PC-9 (cell line): ENCODE measurements around the gene CREG1. TPM values are rescaled to one million over a fixed set of nuclear protein-coding genes. Genes with fewer than 3 reads are reported as not detected.

ENCODE experiments used
- BruUV-seq: library from RNA; stranded (reverse); fragments of 400-500 nt; replicated peaks from 2 replicates; lab custom pipeline; 2021; lab: Mats Ljungman, UMichigan
- CTCF ChIA-PET: fragments of 300-600 bp; sonication (Branson Sonifier 250); formaldehyde crosslinking; loops from one replicate; lab custom pipeline; 2022; ENCODE audit warnings: antibody characterized with exemption; lab: Charles Lee
- POLR2A ChIA-PET: fragments of 300-600 bp; sonication (Branson Sonifier 250); formaldehyde crosslinking; loops from one replicate; lab custom pipeline; 2022; ENCODE audit warnings: antibody characterized with exemption; ENCODE audit not compliant: unreplicated experiment; lab: Charles Lee
- DNase-seq, 2 experiments: peaks; one replicate each; pipeline versions ENCODE4 v3.0.0 to v3.0.0-alpha.2; 2015 to 2022; ENCODE audit warnings: mixed read lengths in 1 of 2
- H2AFZ ChIP-seq: fragments of 200-600 bp; sonication (generic); 2 replicates; pipeline ENCODE4 v1.8.1; 2017; ENCODE audit warnings: antibody characterized with exemption
- H3F3A ChIP-seq: fragments of 200-600 bp; sonication (generic); 2 replicates; pipeline ENCODE4 v1.8.1; 2017; ENCODE audit warnings: antibody characterized with exemption, mild to moderate bottlenecking, low read depth; ENCODE audit not compliant: insufficient read depth
- H3K27ac ChIP-seq: fragments of 200-600 bp; sonication (generic); 2 replicates; pipeline ENCODE4 v1.6.1; 2016; ENCODE audit warnings: mixed run types
- H3K27me3 ChIP-seq: fragments of 200-600 bp; sonication (generic); 2 replicates; pipeline ENCODE4 v1.6.1; 2016; ENCODE audit warnings: low read depth, mixed run types; ENCODE audit not compliant: insufficient read depth
- H3K36me3 ChIP-seq: fragments of 200-600 bp; sonication (generic); 2 replicates; pipeline ENCODE4 v1.6.1; 2016; ENCODE audit warnings: low read depth, mixed run types
- H3K4me1 ChIP-seq: fragments of 200-600 bp; sonication (generic); replicated peaks from 2 replicates; pipeline ENCODE4 v1.6.1; 2016; ENCODE audit warnings: mixed run types; ENCODE audit not compliant: insufficient read depth
- H3K4me2 ChIP-seq: fragments of 200-600 bp; sonication (generic); 2 replicates; pipeline ENCODE4 v1.6.1; 2017; ENCODE audit warnings: mixed run types
- H3K4me3 ChIP-seq: fragments of 200-600 bp; sonication (generic); 2 replicates; pipeline ENCODE4 v1.6.1; 2016; ENCODE audit warnings: mixed run types
- H3K79me2 ChIP-seq: fragments of 200-600 bp; sonication (generic); 2 replicates; pipeline ENCODE4 v1.6.1; 2017; ENCODE audit warnings: low read depth, mixed run types
- H3K9me2 ChIP-seq: fragments of 200-600 bp; sonication (generic); 2 replicates; pipeline ENCODE4 v1.8.1; 2017; ENCODE audit warnings: mild to moderate bottlenecking; ENCODE audit not compliant: insufficient read depth
- H3K9me3 ChIP-seq: fragments of 200-600 bp; sonication (generic); 2 replicates; pipeline ENCODE4 v1.8.1; 2016; ENCODE audit warnings: low read depth; ENCODE audit not compliant: insufficient read depth
- H4K20me1 ChIP-seq: fragments of 200-600 bp; sonication (generic); 2 replicates; pipeline ENCODE4 v1.8.1; 2017; ENCODE audit not compliant: insufficient read depth
- EZH2 ChIP-seq: fragments of 200-600 bp; sonication (generic); IDR thresholded peaks from 2 replicates; pipeline ENCODE4 v1.8.0; 2017; ENCODE audit warnings: antibody characterized with exemption, low read depth
- intact Hi-C: fragments of 100-400 bp; cut with micrococcal nuclease; formaldehyde crosslinking; loops from one replicate; pipeline ENCODE4 v1.10.0; 2022; ENCODE audit not compliant: unreplicated experiment
- total RNA-seq: library from RNA; stranded (reverse); gene quantifications from 2 replicates; pipeline ENCODE4 v1.2.3, GENCODE V29; 2021
- TF ChIP-seq, protein P1 (sequence below): fragments of 200-600 bp; sonication (generic); conservative IDR thresholded peaks from 2 replicates; pipeline ENCODE4 v1.6.1; 2017; ENCODE audit warnings: mixed run types, antibody characterized with exemption, mild to moderate bottlenecking, moderate library complexity

CREG1 gene
- total RNA-seq, 1 experiment from 2014 or later, result 31.6 TPM

DNA sequence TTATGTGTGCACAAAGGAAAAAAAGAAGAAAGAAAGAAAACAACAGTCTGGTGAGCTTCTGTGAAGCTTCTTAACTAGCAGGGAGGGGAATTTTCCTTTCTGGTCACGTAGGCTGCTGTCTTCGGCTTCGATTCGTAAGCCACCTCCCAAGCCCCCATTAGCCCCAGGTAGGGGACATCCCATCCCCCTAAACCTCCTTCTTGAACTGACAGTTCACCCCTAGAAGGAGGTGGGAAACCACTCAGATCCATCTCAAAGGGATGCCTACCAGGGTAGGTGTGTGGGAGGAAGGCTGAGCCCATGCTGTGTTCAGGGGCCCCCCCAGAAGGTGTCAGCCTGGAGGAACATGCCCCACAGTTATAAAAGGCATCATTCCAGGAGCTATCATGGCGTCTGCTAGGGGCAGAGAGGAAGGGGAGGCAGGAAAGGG, 61.1 kb downstream of the CREG1 start:
- no peaks in the 10 kb centered on the region for H3K4me1 ChIP-seq
- H3K27me3 ChIP-seq, result peaks cover 19% of the 10 kb centered on the region
- BruUV-seq, result no TSS peak
- no peak for TF ChIP-seq EZH2
- TF ChIP-seq, protein P1, sequence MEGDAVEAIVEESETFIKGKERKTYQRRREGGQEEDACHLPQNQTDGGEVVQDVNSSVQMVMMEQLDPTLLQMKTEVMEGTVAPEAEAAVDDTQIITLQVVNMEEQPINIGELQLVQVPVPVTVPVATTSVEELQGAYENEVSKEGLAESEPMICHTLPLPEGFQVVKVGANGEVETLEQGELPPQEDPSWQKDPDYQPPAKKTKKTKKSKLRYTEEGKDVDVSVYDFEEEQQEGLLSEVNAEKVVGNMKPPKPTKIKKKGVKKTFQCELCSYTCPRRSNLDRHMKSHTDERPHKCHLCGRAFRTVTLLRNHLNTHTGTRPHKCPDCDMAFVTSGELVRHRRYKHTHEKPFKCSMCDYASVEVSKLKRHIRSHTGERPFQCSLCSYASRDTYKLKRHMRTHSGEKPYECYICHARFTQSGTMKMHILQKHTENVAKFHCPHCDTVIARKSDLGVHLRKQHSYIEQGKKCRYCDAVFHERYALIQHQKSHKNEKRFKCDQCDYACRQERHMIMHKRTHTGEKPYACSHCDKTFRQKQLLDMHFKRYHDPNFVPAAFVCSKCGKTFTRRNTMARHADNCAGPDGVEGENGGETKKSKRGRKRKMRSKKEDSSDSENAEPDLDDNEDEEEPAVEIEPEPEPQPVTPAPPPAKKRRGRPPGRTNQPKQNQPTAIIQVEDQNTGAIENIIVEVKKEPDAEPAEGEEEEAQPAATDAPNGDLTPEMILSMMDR, result no peak
- no peaks in the 10 kb centered on the region for H3K79me2 ChIP-seq
- CTCF ChIA-PET, result no interaction called here
- no peaks in the 10 kb centered on the region for H3K9me3 ChIP-seq
- H3K4me3 ChIP-seq, result no peak overlapping the region
- H3F3A ChIP-seq, result no peaks in the 10 kb centered on the region
- no peaks in the 10 kb centered on the region for H4K20me1 ChIP-seq
- no peak overlapping the region for H3K27ac ChIP-seq
- no peaks in the 10 kb centered on the region for H3K36me3 ChIP-seq
- intact Hi-C loops, result no loop called here
- H3K4me2 ChIP-seq, result no peak overlapping the region
- DNase-seq, result no peak
- H2AFZ ChIP-seq, result no peak overlapping the region
- POLR2A ChIA-PET, result no interaction called here
- H3K9me2 ChIP-seq, result no peaks in the 10 kb centered on the region

DNA sequence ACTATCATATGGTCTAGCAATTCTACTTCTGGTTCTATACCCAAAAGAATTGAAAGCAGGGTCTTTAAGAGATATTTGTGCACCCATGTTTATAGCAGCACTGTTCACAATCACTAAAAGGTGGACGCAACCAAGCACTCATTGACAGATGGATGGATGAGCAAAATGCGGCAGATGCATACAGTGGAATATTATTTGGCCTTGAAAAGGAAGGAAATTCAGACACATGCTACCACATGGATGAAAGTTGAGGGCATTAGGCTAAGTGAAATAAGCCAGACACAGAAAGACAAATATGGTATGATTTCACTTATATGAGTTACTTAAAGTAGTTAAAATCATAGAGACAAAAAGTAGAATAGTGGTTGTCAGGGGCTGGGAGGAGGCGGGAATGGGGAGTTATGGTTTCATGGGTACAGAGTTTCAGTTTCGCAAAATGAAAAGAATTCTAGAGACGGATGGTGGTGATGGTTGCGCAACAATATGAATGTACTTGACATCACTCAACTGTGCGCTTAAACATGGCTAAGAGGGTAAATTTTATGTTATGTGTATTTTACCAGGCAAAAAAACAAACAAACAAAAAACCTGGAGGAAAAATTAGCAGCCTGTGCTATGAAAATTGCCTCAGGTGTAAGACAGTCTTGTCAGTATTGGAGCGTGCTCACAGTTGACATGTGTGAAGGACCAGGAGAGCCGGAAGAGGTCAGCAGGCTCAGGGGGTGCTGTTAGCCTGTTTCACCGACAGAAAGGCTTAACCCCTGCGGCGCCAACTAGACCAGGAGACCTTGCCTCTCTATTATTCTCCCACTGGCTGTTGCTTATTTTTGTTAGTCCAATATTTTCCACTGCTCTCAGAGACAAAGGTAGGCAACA, 61.7 kb downstream of the CREG1 start:
- H3K9me3 ChIP-seq, result no peaks in the 10 kb centered on the region
- intact Hi-C loops, result no loop called here
- CTCF ChIA-PET, result no interaction called here

More for the DNA sequence above, 61.7 kb downstream of the CREG1 start:
- Histone ChIP-seq H3K4me3 (no peak overlapping the region), H3K79me2 (no peaks in the 10 kb centered on the region), H3K27me3 (peaks cover 19% of the 10 kb centered on the region), H3K4me2 (no peak overlapping the region), H2AFZ (no peak overlapping the region), H3K27ac (no peak overlapping the region), H4K20me1 (no peaks in the 10 kb centered on the region), H3F3A (no peaks in the 10 kb centered on the region), H3K9me2 (no peaks in the 10 kb centered on the region), H3K36me3 (no peaks in the 10 kb centered on the region), H3K4me1 (no peaks in the 10 kb centered on the region)
- POLR2A ChIA-PET, result no interaction called here
- no TSS peak for BruUV-seq
- TF ChIP-seq, protein P1, result no peak
- no peak for TF ChIP-seq EZH2
- no peak for DNase-seq

Other genes starting within 250 kb of the CREG1 start
- gene CD247, start 35.2 kb downstream of the CREG1 start, total RNA-seq, result not detected in 2 replicates
- not detected in 2 replicates for gene RCSD1, start 76.5 kb upstream of the CREG1 start, total RNA-seq
- 67.8 and 80.3 TPM in 2 replicates for gene MPZL1, start 168.2 kb upstream of the CREG1 start, total RNA-seq